HCEC 1CT (cell line): ENCODE data around the gene FBXL17.

ENCODE experiments used
- DNase-seq: peaks from one replicate; pipeline ENCODE4 v3.0.0-alpha.2; 2017

The FBXL17 gene

DNA sequence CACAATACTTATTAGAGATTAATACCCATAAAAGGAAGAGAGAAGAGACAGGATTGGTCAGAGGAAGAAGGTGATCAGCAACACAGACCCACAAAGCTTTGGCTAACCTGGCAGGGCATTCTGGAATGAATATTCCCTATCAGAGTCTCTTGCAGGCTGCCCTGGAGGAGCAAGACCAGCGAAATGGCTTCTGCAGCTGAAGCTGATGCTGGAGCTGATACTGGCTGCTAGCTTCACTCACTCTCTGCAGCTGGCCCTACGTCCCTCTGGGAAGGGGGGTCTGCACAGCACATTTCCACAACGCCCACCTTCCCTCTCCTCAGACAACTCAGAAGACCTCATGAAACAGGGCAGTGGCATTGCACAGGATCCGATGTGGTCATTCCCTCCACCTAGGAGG lies 541.3 kb downstream of the FBXL17 start:
- DNase-seq: no peak

DNA sequence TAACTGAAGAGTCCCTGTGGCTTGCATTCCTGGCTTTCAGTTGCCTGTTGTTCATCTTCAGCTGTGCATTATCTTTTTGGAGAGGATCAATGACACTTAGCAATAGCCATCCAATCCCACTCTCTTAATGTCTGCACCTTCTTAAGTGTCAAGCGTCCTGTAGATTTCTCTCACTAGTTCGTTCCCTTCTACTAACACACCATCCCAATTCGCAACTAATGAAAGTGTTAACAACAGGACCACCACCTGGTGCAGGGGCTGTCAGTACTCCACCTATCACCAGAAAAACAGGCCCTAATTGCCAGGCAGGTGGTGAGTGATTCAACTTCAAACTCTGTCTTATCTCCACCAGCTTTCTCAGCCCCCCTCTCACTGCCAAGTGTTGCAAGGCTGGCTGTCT lies 541.7 kb downstream of the FBXL17 start:
- DNase-seq: no peak

DNA sequence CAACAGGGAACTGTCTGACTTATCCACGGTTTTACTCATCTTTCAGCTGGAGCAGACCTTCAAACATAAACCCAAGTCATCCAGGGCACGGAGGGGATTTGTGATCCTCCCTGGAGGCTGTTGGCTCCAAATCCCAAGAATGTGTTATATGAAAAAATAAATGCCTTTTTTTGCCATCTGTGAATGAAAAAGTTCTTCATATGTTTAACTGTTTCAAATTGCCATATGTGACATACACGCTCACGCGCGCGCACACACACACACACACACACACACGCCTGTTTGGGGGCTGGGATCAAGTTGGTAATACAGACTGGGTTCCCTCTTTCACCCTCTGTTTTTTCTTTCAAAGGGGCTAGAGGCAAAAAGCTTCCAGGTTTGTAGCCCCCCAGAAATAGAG lies 546.8 kb downstream of the FBXL17 start:
- no peak for DNase-seq

DNA sequence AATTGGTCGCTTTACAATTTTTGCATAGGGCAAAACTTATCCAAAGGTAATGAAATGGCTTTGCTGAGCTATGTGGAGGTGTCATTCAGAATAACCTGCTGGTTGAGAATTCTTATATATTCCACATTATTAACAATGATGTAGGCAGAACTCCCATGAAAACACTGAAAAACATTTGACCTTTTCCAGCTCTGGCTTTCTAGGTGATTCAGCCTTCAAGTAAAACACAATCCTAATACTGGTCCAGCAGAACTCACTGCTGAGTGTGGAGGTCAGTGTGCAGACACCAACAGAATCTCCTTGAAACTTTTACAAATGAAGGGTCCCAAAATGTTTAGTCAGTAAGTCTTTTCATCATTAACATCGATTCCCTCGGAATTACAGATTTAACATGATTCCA lies 549.2 kb downstream of the FBXL17 start:
- DNase-seq: no peak

DNA sequence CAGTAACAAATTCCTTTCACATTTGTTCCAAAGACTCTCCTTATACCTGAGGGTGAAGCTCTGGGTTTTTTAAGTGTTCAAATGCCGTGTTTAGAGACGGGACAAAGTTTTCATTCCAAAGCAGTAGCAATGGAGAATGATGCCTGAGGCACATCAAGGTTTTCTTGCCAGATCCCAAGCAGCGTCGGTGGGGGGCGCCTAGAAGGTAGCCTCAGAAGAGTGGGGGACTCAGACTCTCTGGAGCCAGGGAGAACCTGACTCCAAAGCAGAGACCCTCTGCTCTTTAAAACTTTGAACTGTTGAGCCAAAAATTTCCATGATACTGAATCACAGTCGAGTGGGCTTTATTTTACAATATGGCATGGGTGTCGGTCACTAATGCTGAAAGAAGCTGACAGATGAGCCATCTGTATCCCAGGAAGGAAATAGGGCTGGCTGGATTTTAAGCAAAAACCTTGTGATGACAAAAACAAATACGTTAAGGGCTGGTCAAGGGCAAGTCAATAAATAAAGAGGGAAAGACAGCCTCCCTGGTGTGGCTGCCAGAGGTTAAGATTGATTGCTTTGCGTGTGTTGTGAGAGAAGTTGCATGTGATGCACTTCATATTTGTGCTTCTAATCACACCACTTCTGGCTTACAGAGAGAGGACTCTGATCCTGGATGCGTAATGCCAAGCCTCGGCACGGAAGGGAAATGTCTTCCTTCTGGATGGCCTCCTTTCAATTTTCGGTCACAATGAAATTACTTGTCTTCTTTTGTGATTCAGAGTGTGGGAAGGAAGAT lies 550.1 kb downstream of the FBXL17 start:
- peak; percentile 57 for DNase-seq

DNA sequence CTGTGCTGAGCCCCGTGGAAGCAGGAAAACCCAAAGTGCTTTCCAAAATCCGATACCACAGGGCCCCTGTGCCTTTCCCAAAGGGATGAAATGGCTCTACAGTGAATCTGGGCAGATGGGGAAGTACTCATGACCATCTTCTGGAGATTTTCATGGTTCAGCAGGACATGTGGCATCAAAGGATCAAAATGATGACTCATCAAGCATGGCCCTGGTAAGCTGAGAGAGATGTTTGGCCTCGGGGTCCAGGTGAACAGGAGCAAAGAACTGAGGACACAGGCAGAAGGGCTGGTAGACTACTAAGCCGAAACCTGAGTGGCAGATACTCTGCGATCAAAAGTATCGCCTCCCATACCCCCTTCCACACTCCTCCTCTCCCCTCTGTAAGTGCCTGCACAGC lies 551.1 kb downstream of the FBXL17 start:
- no peak for DNase-seq

DNA sequence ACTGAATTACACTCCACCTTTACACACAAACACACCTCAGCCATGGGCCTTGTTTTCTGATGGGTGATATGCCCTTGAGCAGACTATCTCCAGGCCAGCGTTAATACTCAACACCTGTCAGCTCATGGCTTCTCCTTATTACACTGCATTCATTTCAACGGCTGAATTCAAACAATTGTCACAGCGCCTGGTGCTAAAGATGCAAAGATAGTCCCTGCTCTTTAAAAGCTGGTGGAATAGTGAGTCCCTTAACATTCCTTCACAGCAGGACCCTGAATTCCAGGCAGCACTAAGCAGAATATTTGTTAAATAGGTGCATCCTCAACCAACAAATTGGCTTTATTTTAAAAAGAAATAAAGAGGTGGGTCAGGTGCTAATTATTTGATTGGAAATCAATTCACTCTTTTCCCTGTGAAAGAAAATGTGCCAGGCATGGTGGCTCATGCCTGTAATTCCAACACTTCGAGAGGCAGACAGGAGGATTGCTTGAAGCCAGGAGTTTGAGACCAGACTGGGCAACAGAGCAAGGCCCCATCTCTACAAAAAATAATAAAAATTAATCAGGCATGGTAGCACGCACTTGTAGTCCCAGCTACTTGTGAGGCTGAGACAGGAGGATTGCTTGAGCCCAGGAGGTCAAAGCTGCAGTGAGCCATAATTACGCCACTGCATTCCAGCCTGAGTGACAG lies 555.4 kb downstream of the FBXL17 start:
- no peak for DNase-seq

DNA sequence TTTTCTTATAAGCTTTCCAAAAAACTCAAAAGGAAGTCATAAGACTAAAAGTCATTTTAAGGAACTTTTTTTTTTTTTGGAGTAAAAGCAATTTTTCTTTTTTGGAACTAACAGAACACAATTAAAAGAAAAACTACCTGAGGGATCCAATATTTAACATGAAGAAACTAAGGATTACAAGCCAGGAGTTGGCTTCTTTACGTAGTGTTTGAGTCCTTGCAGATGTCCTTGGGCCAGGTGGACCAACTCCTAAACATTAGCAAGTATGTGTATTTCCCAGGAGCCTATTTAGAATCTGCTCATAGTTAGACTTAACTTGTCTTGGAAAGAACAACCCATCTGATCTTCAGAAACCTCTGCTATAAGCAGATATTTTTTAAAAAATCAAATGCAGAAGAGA lies 557.1 kb downstream of the FBXL17 start:
- DNase-seq: no peak

DNA sequence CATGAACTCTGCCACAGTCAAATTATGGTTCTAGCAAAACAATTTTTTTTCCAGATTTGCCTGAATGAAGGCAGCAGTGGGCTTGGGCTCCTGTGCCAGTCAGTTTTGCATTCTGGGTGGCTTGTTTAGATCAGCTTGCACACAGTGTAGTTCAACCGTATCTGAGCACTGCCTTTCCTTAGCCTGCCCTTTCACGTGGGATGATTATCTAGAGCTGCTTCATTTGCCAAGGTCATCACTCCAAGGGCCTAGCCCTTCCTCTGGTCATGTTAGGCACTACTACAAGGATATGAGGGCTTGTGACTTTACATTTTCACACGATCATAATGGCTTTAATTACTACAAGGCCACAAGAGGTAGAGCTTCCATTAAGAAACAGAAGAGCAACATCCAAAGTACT lies 560.6 kb downstream of the FBXL17 start:
- no peak for DNase-seq

DNA sequence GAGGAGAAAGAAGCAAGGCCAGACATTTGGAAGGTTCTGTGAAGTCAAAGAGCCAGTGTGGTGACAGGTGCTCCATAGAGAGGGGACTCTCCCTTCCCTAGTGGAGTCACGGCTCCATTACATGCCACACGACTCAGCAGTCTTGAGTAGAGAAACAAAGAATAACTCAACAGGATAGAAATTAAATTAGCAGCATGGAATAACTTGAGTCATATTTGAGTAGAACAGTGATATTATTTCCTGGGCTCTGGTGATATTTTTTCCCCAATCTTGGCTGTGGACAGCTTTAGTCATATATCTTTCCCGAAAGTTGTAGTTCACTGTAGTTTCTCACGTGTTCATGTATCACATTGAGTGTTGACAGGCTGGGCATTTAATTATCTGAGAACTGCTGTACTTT lies 561.5 kb downstream of the FBXL17 start:
- DNase-seq: no peak

DNA sequence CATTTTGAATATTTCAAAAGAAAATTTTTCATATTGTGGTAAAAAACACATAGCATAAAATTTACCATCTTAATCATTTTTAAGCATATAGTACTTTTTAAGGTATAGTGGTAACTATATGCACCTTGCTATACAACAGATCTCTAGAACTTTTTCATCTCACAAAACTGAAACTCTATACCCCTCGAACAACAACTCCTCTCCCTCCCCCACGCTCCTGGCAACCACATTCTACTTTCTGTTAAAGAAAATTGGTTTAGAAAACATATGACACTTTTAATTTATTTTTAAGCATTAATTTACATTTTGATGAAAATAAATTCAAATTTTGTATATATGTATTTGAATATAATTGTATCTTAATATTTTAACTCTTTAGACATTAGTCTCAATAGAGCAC lies 563.9 kb downstream of the FBXL17 start:
- no peak for DNase-seq

DNA sequence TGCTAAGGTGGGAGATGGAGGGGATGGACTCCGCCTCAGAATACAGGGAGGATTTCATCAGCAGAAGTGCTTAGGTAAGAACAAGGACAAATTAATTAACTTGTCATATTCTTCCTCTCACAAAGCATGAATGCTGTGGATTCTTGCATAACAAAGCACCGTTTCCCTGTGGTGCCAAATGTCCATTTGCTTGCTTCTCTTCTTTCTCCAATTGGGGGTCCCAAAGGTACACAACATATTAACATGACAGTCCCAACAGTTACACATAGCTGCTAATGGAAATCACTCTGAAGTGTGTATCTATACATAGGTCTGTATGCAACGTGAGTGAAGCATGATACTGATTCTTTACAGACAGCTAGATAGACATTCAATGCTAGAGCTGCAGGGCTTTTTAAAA lies 564.5 kb downstream of the FBXL17 start:
- DNase-seq: no peak

DNA sequence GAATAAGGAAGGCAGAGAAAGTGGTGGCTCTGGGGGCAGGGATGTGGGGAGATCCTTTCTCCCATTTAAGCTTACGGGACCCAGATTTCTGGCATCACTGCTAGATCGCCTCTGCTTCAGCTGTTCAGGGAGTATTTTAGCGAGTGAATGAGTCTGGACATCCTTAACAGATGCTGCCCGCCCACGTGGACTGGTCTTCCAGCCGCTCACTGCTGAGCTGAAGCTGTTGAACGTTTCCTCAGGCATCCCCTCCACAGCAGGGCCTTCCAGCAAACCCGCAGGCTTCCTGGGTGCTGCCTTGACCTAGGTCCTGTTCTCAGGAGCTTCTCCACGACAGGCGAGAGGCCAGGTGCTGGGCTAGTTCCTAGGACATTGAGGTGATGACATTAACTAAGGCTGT lies 566.8 kb downstream of the FBXL17 start:
- no peak for DNase-seq

DNA sequence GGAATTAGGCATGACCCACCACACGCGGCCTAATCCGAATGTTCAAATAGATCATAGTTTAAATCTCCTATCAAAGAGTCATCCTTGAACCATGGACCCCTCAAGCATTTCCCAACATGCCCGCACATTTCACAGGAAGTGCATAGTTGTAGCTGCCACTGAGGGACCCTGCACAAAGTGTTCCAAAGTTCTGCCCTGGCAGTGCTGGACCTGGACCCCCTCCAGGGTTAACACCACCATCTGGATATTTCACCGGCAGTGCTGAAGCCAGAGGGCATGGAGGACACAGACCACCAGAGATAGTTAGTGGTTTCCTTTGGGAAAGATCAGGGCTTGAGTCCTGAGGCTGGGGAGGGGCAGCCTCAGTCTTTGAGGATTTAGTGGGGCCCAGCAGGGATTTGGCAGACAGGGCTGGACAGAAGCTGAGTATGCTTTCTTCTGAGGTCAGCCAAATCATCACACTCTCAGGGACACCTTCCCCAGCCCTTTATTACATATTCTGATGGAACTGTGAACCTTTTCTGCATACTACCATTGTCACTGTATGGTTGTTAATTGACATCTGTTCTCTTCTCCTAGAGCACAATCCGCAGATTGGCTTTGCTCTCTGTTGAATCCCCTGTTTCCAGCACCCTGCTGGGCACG lies 567.6 kb downstream of the FBXL17 start:
- DNase-seq: no peak

DNA sequence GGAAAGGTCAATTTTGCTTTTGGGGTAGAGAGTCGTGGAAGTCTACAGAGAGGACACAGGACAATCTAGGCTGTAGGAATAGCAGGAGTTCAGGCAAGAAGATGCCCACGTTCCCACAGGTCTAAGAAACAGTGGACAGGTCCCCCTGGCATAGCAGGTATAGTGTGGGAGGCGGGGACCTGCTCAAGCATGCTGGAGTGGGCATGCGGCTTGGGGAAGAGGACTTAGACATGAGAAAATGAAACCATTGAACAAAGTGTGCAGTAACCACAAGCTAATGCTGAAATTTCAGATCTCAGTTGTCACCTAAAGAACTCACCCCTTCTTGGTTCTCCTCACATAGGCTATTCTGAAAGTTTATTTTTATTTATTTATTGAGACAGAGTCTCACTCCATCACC lies 568.3 kb downstream of the FBXL17 start:
- no peak for DNase-seq

DNA sequence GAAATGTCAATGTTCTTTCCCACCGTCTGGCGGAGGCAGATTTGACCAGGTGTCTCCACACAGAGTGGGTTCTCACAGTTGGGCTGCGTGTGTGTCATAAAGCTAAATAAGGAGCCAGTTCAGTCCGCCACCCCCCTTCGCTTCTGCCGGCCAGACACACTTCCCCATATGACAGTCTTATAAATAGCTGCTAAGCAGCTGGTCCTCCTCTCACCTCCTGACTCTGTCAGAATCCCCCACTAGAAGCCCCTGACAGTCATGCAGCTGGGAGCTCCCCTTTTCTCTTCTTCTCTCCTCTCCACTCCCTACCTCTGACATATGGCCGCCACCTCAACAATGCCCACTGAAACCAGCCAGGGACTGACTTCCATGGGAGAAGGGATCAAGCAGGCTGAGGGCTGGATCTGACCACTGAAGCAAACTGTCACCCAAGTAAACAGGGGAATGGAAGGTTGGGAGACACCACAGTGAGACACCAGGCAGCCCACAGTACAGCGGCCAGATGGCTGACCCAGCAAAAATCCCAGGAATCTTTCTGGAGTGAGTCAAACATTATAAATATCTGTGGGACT lies 569.2 kb downstream of the FBXL17 start:
- peak; percentile 92 for DNase-seq

DNA sequence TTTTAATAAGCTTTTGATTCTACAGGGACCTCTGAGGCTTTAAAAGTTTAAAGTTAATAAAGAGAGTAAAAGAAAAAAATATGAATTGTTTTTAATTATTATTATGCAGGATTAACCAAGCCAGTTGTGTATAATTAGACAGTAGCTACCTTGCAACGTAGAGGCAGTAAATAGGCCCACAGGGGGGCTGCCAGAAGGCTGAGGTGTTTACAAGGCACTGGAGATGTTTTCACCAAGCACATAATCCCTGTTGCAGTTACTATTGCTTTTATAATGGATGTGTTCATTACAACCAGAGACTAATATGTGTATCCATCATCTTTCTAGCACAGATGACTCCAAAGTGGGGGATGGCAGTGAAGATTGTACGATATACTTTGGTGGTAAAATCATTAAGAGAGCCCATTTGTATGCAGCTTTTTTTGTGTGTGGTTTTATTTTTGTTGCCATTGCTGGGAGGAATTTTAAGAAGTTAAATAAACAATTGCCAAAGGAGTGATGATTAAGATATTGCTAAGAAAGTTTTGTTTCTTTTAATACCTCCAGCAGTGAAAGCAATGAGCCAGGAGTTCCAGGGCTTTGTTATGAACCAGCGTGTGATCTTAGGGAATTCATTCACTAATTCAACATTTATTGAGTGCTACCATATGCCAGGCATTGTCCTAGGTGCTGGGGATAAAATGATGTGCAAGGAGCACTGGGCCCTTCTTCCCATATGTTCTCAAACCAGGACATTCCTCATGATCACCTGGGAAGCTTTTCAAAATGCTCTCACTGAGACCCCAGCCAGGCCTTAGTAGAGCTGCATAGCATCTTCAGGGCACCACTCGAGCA lies 572.5 kb downstream of the FBXL17 start:
- DNase-seq: peak; percentile 85
